HG02884 (cell line): Measurements from ENCODE around the gene POU3F2.
A peak's percentile ranks its signal among the peaks of the same experiment; 100 is the strongest.

Source experiments
- ATAC-seq: cut with Tn5 transposase; IDR thresholded peaks from one replicate; pipeline ENCODE4 v1.9.1; 2021; ENCODE audit warnings: mild to moderate bottlenecking, moderate library complexity; ENCODE audit not compliant: unreplicated experiment

POU3F2 gene

DNA sequence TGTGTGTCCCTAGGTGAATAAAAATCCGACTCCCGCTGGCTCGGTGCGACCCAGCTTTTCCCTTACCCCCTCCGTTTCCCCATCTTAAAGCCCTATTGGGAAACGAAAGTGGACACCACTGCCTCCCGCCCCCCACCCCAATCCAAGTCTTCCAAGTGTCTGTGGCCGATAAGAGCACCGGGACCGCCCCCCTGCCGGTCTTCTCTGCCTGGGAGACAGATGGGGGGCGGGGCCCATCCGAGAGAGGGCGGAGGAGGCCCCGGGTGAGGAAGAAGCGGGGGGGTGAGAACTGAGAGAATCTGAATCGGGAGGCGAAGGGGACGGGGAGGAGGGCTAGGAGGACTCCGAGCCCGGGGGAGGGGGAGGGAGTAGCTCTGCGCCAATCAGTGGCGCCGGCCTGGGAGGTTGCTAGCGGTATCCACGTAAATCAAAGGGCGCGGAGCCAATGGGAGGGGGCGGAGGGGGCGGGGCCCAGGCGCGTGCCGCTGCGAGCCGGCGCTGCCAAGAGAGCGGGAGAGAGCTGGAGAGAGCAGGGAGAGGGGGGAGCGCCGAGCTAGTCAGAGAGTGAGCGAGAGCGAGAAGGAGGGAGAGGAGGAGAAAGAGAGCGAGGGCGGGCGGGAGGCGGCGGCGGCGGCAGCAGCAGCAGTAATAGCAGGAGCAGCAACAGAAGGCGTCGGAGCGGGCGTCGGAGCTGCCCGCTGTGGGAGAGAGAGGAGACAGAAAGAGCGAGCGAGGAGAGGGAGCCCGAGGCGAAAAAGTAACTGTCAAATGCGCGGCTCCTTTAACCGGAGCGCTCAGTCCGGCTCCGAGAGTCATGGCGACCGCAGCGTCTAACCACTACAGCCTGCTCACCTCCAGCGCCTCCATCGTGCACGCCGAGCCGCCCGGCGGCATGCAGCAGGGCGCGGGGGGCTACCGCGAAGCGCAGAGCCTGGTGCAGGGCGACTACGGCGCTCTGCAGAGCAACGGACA, at the start of gene POU3F2:
Gene POU3F2 (plus strand): TSS at position 515 of the 972 bp plus-strand sequence. CDS start 300 bp downstream, at position 815.
- ATAC-seq: peak; percentile 62

DNA sequence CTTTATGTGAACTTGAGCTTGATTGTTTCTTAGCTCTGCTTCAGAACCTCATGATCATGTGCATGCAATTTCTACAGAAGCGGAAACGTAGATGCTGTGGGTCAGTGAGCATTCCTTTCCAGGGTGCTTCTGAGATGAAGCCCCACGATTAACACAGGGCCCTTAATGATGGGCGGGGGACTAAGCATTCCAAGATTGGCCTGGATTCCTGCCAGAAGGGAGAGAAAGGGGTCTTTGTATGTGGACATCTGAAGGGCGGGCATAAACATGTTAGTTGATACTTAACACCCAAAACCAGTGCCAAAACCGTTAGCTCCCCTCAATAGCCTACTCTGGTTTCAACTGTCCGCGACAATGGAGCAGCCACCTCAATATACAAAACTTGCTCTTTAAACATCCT, 46.9 kb upstream of the POU3F2 start:
- no peak for ATAC-seq

DNA sequence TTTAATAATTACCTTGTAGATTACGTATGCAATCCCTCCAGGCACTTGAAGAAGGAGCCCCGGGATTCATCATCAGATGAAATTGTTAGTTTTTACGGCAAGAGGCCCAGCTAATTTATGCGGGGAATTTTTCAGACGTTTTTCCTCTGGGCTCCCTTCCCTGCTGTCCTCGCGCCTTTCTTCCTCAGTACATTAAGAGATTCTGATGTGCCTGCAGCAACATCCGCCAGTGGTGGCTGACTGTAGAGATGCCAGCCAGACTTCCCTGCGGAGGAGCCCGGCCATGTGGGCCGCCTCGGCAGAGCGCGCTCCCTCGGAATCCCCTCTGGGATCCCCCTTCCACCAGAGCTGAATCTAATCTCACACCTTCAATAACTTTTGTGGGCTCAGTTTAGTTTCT, 46.4 kb upstream of the POU3F2 start:
- no peak for ATAC-seq

- no peak for ATAC-seq
These were observed 40.0 kb upstream of the POU3F2 start for GRCh38 chr6:98794307-98794842.

GRCh38 chr6:98797217-98797994, 37.0 kb upstream of the POU3F2 start:
- no peak for ATAC-seq

DNA sequence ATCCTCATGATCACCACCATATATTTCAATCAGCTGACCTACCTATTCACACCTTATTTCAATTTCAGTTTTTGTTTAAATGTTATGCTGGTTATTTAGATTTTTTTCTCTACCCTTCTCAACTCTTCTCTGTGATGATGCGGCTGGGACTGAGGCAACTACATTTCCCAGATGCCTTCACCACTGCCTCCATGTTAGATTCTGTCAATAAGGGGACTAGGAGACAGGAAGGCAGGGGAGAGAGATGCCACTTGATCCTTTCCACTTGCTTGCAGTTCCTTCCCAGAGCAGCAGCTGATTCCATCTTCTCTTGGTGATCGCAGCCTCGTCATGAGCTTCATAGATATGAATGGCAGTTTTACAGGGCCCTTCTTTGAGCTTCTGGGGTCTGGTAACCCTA, 33.5 kb upstream of the POU3F2 start:
- no peak for ATAC-seq

- ATAC-seq: no peak
These were observed 25.7 kb upstream of the POU3F2 start for GRCh38 chr6:98808541-98809210.

DNA sequence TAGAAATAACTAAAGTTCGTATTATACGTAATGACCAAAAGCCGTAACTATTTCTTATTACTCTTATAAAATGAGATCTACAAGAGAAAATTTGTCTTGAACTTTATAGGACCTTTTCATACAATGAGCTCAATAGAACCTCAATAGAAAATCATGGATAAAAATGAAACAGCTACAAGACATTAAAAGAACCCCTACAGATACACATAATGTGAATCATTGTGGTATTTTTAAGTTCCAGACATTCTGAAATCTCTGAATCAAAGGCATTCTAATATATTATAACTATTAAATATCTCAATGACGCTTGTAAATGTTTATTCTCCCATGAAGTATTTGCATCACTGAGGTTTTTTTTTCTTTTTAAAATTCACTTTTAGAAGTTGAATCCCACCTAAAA, 22.2 kb upstream of the POU3F2 start:
- ATAC-seq: no peak

DNA sequence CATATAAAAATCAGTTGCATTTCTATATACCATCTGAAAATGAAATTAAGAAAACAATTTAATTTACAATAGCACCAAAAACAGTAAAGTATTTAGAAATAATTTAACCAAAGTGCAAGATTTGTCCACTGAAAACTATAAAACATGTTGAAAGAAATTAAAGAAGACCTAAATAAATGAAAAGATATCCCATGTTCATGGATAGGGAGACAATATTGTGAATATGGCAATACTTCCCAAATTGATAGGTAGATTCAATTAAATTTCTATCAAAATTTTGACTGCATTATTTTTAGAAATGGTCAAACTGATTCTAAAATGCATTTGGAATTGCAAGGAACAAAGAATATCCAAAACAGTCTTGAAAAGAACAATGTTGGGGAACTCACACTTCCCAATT, 17.6 kb upstream of the POU3F2 start:
- no peak for ATAC-seq

DNA sequence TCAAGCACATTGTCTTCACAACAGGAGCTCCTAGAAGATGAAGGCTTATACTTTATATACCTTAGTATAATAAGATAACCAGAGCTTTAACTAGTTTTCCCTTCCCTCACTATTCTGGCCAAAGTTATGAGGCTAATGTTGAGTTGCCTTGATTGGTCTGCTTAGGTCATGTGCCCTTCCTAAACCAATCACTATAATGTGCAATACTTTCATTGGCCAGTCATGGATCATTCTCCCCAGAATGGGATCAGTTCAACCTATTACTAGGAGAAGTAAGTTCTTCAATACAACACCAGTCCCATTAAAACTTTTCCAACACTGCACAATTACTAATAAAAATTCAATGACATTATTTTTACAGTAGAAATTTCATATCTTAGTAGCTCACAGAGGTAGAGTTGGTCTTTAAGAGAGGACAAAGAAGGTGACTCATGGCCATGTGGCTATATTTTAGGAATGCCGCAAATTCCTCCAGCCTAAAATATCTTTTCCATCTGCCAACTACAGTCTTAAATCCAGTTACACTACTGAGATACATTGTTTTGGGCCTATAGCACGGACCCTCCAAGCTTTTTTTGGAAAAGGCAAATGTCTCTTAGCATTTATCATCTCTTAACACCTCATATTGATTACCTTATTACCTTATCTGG, 12.5 kb upstream of the POU3F2 start:
- no peak for ATAC-seq

DNA sequence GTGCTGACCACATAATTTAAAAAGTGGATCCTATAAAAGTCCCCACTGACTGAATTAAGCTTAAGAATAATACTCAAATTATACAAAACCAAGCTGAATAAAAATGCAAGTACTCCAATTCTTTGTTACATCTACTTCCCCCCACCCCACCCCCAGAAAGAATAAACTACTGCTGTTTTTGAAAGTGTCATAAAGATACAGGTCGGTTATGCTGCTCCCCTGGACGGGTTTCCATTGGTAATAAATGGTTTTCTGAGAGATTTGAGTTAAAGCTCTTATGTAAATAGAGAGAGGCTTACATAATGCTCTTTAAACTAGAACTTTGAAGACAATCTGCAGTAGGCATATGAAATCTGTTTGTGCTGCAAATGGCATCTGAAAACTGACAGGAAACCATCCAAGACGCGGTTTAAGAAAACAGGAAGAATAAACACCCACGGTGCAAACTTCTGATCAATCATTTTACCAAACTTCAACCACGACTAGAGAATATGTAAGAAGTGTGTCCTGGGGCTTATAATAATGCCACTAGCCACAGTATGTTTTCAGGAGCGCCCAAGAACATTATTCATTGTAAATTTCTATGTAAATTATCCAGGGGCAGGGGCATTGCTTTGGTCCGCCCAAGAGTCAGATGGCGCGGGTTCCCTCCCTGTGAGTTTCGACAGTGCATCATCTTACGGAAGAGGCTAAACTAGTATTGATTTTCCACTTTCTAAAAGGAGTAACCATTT, 10.8 kb upstream of the POU3F2 start:
- no peak for ATAC-seq

DNA sequence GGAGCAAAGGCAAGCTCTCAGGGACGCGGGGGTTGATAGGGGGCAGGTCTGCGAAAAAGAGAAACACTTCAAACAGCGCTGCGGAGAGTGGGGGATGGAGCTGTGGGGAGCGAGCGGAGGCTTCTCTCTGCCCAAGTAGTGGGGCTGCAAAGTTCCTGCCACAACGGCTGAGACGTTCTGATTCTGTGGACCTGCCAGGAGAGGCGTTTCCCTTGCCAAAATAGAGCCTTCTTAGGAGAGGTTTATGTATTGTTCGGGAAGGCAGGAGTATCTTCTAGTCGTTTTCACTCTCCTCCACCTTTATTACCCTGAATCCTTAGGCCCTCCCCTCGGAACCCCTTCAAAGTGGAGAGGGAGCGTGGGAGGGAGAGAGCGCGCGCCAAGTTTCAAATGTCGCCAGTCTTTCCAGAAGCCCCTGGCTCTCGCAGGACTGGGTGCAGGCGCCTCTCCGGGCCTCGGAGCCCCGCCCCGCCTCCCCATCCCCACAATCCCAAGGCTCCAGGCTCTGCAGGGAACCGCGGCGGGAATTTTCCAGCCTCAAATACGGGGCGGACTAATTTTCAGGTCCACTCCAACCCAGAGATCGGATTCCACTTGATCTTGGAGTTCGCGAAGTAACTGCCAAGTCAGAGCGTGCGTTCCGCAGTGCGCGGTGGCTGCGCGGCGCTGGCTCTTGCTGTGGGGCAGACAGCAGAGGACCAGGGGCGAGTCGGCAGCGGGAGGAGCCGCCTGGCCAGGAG, 10.0 kb upstream of the POU3F2 start:
- no peak for ATAC-seq

DNA sequence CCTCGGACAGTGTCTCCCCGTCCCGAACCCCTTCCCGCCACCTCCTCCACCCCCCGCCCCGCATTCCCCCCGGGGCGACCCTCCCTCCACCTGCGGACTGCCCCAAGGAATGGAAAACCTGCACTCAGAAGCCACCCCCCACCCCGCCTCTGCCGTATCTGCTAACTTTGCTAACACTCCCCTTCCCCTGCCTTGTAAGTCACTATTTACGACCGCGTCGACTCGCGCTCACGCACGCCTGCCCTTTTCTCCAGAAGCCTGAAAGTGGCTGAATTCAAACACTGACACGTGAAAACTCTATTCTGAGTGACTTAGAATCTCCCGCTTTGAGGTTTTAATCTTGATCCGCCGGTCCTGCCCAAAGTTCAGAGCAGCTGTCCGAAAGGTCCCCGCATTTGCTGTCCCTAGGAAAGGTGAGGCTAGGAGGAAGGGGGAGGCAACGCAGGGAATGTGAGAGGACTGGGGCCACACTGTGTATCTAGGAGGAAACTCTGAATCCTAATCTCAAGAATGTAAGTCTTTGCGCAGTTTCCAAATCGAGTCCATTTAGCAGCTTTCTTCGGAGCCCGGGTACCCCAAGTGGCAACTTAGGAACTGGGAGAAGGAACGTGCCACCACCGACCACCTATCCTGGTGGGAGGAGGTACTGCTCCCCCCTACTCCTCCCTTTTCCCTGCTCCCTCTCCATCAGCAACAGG, 9.3 kb upstream of the POU3F2 start:
- ATAC-seq: no peak

- no peak for ATAC-seq
These were observed 8.7 kb upstream of the POU3F2 start for GRCh38 chr6:98825600-98826230.

DNA sequence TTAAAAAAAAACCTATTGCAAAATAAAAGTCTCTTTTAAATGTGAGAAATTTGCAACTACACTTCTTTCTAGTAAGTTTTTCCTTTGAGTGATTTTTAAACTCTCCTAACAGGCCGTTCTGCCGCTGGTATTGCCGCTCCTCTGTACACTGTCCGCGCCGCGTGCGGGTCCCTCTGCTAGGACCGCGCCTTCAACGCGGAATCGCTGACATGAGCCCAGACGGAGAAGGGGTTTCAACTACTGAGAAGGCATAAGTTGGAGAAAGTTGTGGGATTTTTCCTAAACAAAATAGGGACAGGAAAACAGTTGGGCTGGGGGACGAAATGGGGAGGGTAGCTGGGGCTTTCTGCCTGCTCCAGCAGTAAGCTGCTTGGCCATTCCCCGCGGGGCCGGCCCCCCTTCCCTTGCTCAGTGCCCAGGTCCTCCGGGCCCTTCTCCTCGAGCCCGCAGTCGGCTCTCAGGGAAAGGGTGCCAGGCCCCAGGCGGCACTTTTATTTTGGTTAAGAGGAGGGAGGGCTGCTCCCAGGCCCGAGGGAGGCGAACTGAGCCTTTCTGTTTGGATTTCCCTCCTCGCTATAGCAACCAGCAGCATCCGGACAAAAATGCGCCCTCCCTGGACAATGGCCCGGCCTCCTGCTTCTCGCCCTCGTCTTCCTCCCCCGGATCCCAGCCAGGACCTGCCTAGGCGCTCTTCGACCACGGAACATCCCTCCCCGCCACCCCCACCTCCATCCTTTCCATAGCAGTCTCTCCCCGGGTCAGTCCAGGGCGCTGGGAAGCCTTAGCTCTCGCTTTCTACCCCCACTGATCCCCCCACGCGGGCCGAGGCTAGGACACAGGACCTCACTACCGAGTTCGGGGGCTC, 6.8 kb upstream of the POU3F2 start:
- no peak for ATAC-seq

DNA sequence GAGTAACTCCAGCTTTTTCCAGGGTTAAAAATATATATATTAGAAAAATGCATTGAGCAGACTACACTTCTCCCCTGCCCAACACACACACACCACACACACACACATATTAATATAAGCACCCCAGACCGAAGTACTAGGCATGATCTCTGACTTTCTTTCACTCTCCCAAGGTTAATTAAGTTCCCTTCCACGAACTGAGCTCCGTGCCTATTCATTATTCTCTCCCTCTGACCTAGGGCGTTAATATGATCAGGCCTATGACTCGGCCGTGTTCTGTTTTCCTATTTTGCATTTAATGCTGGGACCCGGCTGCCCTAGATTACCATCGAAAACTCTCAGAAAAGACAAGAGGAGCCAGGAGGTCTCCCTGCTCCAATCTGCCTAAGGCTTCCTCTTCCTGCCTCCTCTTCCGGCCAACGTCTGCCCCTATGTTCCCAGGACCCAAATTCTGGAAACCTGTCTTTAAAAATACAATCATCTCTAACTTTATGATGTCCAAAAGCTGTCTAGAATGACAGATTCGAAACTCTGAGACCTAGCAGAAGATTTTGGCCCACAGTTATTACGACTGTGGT, 6.1 kb upstream of the POU3F2 start:
- no peak for ATAC-seq

GRCh38 chr6:98828941-98829411, 5.4 kb upstream of the POU3F2 start:
- no peak for ATAC-seq
